Common myeloid progenitor, CD34-positive (primary cell): ENCODE measurements around the gene AQP12A.

Experiments
- CTCF ChIA-PET: fragments of 350-600 bp; sonication (Branson Sonifier 250); formaldehyde crosslinking; loops from one replicate; lab custom pipeline; 2021; ENCODE audit warnings: antibody characterized with exemption; lab: Charles Lee
- POLR2A ChIA-PET: fragments of 350-600 bp; sonication (Branson Sonifier 250); formaldehyde crosslinking; loops from one replicate; lab custom pipeline; 2021; ENCODE audit warnings: antibody characterized with exemption; lab: Charles Lee
- DNase-seq, 3 donors: peaks; one replicate each; pipeline versions ENCODE4 v3.0.0 to v3.0.0-alpha.2; 2013
- H3K27ac ChIP-seq, 2 experiments: 1 replicate in 1 of 2; 2 replicates in 1 of 2; pipeline ENCODE4 v1.7.0; 2013; ENCODE audit warnings: inconsistent platforms in 2 of 2, low read length in 2 of 2, mild to moderate bottlenecking in 2 of 2, low read depth in 1 of 2, moderate library complexity in 1 of 2; ENCODE audit not compliant: severe bottlenecking in 2 of 2, insufficient read depth in 1 of 2, poor library complexity in 1 of 2
- H3K27me3 ChIP-seq, 5 experiments: replicated peaks in 2 of 5; 1 replicate in 3 of 5; 2 replicates in 2 of 5; pipeline versions ENCODE4 v1.6.1 to v1.7.0; 2013; ENCODE audit warnings: low read length in 4 of 5, mild to moderate bottlenecking in 2 of 5, moderate library complexity in 2 of 5, inconsistent platforms in 1 of 5; ENCODE audit not compliant: insufficient read depth in 5 of 5, control insufficient read depth in 4 of 5
- H3K36me3 ChIP-seq, 4 experiments: 1 replicate in 2 of 4; 2 replicates in 2 of 4; pipeline versions ENCODE4 v1.6.1 to v1.7.0; 2013; ENCODE audit warnings: low read length in 3 of 4, control low read depth in 1 of 4, mild to moderate bottlenecking in 1 of 4; ENCODE audit not compliant: control insufficient read depth in 4 of 4, insufficient read depth in 4 of 4
- H3K4me1 ChIP-seq, 4 experiments: 1 replicate in 3 of 4; 2 replicates in 1 of 4; pipeline versions ENCODE4 v1.6.1 to v1.7.1; 2013; ENCODE audit warnings: low read length in 3 of 4, mild to moderate bottlenecking in 3 of 4, control low read depth in 1 of 4, inconsistent platforms in 1 of 4, moderate library complexity in 1 of 4; ENCODE audit not compliant: control insufficient read depth in 4 of 4, insufficient read depth in 4 of 4; ENCODE audit errors: control extremely low read depth in 1 of 4
- H3K4me3 ChIP-seq, 7 experiments: 1 replicate in 4 of 7; 2 replicates in 3 of 7; pipeline versions ENCODE4 v1.5.1 to v1.7.0; 2013; ENCODE audit warnings: mild to moderate bottlenecking in 7 of 7, low read length in 6 of 7, moderate library complexity in 6 of 7, inconsistent platforms in 2 of 7, low read depth in 2 of 7, control low read depth in 1 of 7; ENCODE audit not compliant: insufficient read depth in 4 of 7, control insufficient read depth in 1 of 7; ENCODE audit errors: extremely low read depth in 1 of 7
- H3K9me3 ChIP-seq, 5 experiments: 1 replicate in 4 of 5; 2 replicates in 1 of 5; pipeline versions ENCODE4 v1.6.1 to v1.7.1; 2013; ENCODE audit warnings: low read length in 4 of 5, mild to moderate bottlenecking in 2 of 5, inconsistent platforms in 1 of 5, low read depth in 1 of 5, moderate library complexity in 1 of 5; ENCODE audit not compliant: control insufficient read depth in 4 of 5, insufficient read depth in 2 of 5; ENCODE audit errors: control extremely low read depth in 1 of 5
- WGBS: methylation state at CpG from one replicate; pipeline ENCODE4 v1.1.5; 2013; ENCODE audit not compliant: insufficient coverage; 5-methylcytosine and 5-hydroxymethylcytosine counted together

The AQP12A gene

GRCh38 chr2:240708457-240708856 is 16.8 kb downstream of the AQP12A start:
- CTCF ChIA-PET, result no interaction called here
- Histone ChIP-seq H3K9me3 (no peaks in the 10 kb centered on the region), H3K27me3 (no peaks in the 10 kb centered on the region), H3K36me3 (no peaks in the 10 kb centered on the region), H3K27ac (no peak overlapping the region), H3K4me1 (peaks cover 0 to 14% (median 11%) of the 10 kb centered on the region in 4 experiments), H3K4me3 (no peak overlapping the region)
- POLR2A ChIA-PET, result interaction anchor here (0.7 kb wide), 1 partner anchor 38 kb away, joined by 6 read pairs; no protein-coding TSS in a partner anchor
- 78% methylated on average over 7 of the region's 7 CpGs for WGBS
- no peak for DNase-seq

DNA sequence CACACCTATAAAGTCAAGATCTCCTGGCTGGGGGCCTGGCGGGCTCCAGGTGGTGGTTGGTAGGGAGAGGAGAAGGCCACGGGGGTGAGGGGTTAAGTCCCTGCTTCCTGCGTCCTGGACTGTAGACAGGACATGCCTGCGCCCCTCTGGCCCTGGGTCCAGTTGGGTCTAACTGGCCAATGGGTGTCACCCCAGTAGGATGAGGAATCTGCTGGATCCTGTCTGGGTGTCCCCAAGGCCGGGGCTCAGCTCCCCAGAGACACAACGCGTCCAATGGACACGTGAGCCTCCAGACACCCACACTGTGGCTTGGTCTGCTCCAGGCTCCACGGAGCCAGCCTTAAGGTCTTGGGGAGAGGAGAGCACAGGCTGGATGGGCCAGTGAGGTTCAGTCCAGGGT is 19.6 kb downstream of the AQP12A start:
- Histone ChIP-seq H3K27ac (no peak overlapping the region), H3K27me3 (no peaks in the 10 kb centered on the region), H3K4me1 (no peaks in the 10 kb centered on the region), H3K9me3 (no peaks in the 10 kb centered on the region), H3K4me3 (no peak overlapping the region), H3K36me3 (no peaks in the 10 kb centered on the region)
- WGBS, result 98% methylated on average over 7 of the region's 9 CpGs
- no peak for DNase-seq
- ChIA-PET POLR2A (no interaction called here), CTCF (no interaction called here)

DNA sequence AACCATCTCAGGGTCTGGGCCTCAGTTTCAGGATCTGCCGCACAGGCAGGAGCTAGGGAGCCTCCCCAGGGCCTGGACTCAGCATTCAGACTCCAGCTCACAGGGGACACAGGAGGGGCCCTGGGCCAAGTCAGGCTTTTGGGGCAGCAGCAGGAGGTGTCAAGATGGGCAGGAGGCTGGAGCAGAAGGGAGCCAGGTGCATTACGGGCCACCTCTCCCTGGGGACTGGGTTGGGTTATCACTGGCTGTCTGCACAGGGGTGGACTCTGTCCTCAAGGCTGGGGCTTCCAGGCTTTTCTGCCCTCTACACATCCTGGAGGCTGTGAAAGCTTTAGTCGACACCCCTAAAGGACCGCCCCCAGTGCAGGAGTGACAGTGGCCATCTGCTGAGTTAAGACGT is 20.0 kb downstream of the AQP12A start:
- DNase-seq, result no peak
- Histone ChIP-seq H3K36me3 (no peaks in the 10 kb centered on the region), H3K27me3 (no peaks in the 10 kb centered on the region), H3K4me3 (no peak overlapping the region), H3K4me1 (no peaks in the 10 kb centered on the region), H3K27ac (no peak overlapping the region), H3K9me3 (no peaks in the 10 kb centered on the region)
- 100% methylated on average over 4 of the region's 5 CpGs for WGBS
- ChIA-PET POLR2A (no interaction called here), CTCF (no interaction called here)

DNA sequence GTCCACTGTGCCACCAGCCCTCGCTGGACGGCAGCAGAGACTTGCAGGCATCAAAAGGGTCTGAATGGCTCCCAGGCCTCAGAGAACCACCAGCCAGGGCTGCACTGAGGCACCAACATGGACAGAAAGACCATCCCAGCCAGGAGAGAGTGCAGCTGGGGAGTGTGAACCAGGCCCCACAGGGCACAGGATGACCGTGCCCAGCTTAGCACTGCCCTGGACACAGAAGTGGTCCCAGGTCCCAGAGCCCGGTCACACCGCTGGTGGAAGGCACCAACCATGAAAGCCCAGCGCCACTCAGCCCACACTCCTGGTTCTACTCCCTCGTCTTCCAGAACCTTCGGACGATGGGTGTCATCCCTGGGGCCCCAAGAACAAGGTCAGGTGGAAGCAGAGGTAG is 20.5 kb downstream of the AQP12A start:
- no peak overlapping the region for H3K4me3 ChIP-seq
- WGBS, result 99% methylated on average over 9 of the region's 9 CpGs
- DNase-seq, result no peak
- ChIA-PET CTCF (no interaction called here), POLR2A (no interaction called here)
- H3K27ac ChIP-seq, result no peak overlapping the region
- H3K36me3 ChIP-seq, result no peaks in the 10 kb centered on the region
- no peaks in the 10 kb centered on the region for H3K27me3 ChIP-seq
- H3K4me1 ChIP-seq, result no peaks in the 10 kb centered on the region
- H3K9me3 ChIP-seq, result no peaks in the 10 kb centered on the region

GRCh38 chr2:240713071-240713927 is 21.6 kb downstream of the AQP12A start:
- no peak for DNase-seq
- POLR2A ChIA-PET, result interaction anchor here (0.6 kb wide), 1 partner anchor 10 kb away, joined by 3 read pairs; no protein-coding TSS in a partner anchor
- H3K27ac ChIP-seq, result no peak overlapping the region
- no peaks in the 10 kb centered on the region for H3K27me3 ChIP-seq
- H3K4me1 ChIP-seq, result no peaks in the 10 kb centered on the region
- no peak overlapping the region for H3K4me3 ChIP-seq
- CTCF ChIA-PET, result no interaction called here
- H3K9me3 ChIP-seq, result no peaks in the 10 kb centered on the region
- no peaks in the 10 kb centered on the region for H3K36me3 ChIP-seq
- WGBS, result 95% methylated on average over 20 of the region's 25 CpGs

DNA sequence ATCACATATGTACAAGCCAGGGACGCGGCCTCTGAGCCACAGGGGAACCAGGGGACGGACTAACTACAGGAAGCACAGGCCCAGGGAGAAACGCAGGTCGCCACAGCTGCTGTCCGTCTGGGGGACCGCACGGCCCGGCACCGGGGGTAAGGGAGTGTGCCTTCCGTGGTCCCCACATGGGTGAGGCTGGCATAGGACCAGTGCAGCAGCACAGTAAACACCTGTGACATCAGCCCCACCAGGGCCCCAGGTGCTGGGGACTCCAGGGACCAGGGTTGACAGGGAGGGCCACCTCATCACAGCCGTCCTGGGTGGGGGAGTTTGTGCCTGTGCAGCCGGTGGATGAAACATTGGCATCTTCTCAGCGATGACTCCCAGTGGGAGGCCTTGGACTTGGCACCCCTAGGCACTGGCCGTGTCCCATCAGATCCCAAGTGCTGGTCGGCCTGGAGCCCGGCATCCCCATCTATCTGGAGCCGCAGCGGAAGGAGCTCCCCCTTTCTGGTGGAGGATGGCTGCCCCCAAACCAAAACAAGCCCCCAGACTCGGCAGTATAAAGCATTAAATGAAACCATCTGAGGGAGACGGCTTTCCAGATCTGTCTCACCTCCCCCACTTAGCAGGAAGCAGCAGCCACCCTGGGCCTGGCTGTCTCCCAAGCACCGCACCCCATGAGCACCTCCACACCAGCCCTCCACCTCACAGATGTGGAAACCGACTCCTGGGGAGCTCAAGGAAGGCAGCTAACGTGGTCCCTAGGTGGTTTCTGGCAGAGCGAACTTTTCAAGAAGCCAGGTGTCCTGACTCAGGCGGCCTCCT is 22.5 kb downstream of the AQP12A start:
- H3K4me1 ChIP-seq, result no peaks in the 10 kb centered on the region
- no peak overlapping the region for H3K4me3 ChIP-seq
- no peaks in the 10 kb centered on the region for H3K36me3 ChIP-seq
- 91% methylated on average over 22 of the region's 26 CpGs for WGBS
- CTCF ChIA-PET, result no interaction called here
- DNase-seq, result no peak
- H3K9me3 ChIP-seq, result no peaks in the 10 kb centered on the region
- no peaks in the 10 kb centered on the region for H3K27me3 ChIP-seq
- no peak overlapping the region for H3K27ac ChIP-seq
- POLR2A ChIA-PET, result interaction anchor here (0.6 kb wide), 1 partner anchor 11 kb away, joined by 3 read pairs; no protein-coding TSS in a partner anchor
